ENCODE data around the gene ASPHD2.

Gene ASPHD2

GRCh38 chr22:26479043-26479791 lies 50.2 kb downstream of the ASPHD2 start:
- DNase-seq = peak; percentile 93

DNA sequence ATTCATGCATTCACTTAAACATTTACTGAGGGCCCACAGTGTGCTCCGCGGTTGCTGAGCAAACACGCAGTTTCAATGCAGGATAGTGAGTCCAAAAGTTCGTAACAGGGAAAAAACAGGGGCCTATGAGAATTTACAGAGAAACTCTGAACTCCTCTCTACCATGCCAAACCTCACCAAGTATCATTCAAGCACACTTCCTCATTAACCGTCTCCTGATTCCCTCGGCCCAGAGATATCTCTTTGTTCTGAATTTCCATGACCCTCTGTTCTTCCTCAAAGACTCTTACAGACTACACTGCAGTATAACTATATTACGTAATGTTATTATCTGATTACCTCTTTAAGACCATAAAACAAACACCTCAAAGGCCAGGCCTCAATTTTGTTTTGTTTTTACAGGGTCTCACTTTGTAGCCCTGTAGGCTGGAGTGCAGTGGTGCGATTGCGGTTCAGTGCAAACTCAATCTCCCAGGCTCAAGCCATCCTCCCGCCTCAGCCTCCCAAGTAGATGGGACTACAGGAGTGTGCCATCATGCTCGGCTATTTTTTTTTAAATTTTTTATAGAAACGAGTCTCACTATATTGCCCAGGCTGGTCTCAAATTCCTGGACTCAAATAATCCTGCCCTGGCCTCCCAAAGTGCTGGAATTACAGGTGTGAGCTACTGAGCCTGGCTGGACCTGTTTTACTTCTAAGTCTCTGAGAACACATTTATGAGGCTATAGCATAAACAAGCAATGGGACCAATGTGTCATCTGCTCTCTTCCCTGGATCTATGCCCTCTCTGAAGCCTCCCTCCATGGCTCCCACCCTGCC lies 50.9 kb downstream of the ASPHD2 start:
- DNase-seq = no peak

- no peak for DNase-seq
Observed at GRCh38 chr22:26480611-26480932, 51.5 kb downstream of the ASPHD2 start.

DNA sequence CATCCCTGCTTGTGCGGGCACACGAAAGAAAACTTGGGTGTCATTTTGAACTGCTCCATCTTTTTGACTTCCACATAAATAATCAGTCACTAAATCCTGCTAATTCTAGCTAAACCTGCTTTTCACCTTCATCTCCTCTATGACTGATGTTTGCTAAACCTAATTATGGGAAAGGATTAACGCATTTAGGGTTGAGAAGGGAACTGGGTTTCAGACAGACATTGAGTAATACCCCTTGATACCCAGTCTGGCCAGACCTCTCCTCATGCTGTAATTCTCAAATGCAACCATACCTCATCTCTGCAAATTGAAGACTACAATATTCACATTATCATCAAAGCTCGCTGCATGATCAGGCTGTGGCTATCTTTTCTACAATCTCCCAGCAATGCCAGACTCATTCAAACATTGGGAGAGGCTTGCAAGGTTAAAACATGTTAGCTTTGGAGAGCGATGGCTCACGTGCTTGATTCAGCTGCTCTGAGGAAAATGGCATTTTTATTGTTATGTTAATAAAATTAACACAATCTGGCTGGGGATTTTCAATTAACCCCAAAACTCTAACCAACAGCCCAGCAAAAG lies 52.1 kb downstream of the ASPHD2 start:
- no peak for DNase-seq

DNA sequence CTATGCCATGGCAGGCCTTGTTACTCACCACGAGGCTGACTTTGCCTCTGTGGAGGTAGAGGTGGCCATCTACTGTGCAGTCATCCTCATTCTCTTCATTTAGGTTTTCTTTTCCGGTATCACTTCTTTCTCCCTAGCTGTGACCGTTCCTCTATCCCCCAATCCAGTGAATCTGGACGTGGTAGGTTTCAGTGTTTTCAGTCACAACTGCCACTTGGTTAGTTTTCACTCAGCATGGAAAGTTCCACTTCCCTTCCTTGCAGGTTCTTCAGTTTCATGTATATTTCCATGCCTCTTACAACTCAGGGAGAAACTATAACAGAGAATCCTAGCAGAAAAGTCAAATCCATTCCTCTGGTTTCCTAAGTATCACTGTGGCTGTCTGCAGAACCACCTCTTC lies 52.6 kb downstream of the ASPHD2 start:
- DNase-seq = no peak

DNA sequence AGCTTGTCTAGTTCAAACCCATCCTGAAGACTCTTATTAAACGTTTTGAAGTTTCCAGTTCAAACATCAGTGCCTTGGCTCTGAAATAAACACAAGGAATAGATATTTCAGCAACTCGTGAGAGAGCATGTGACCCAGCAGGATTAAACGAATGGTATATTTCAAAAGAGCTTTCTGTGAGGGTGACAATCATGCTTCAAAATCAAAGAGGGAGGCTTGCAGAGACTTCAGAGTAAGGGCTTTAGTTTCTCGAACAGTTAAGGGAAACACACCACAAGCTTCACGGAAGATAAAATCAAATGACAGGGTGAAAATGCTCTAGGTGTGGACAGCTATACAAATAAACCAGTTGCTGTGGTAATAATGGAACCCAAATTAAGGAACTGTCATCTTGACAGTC lies 53.1 kb downstream of the ASPHD2 start:
- peak; percentile 57 for DNase-seq

DNA sequence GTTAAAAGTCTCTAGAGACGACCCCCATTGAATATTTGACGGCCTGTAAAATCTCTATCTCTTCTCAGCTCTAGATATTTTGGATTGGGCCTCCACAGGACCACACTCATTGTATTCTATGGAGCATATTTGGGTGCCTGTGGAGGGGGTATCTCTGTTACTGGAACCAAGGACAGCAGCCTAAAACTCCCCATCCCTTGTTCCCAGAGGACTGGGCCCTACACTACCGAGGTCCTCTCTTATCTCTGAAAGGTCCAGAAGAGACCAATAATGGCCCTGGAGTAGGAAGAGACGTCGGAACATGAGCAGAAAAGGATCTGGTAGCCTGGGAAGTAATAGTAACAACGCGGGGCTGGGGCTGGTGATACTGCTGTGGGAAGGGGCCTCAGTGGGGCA lies 54.0 kb downstream of the ASPHD2 start:
- no peak for DNase-seq

GRCh38 chr22:26483439-26484359 lies 54.6 kb downstream of the ASPHD2 start, which contains the start of the genes HPS4 and SRRD:
HPS4 (minus strand) TSS chr22:26483783; CDS start chr22:26481762, 2,021 bp downstream.
SRRD (plus strand) TSS chr22:26483877; CDS start chr22:26483891, 14 bp downstream.
- peak; percentile 90 for DNase-seq

DNA sequence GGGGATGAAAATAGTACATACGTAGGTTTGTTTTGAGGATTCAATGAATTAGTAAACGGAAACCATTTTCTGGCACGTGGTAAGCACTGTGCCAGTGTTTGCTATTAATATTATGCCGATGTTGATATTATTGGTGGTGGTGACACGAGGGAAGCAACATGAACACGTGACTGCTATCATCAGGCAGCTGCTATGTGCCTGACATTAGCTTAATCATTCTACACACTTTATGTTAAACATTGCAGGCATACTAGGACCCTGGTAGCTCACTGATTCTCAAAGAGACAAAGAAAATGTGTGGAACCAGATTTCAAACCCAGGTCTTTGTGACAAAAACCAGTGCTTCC lies 55.3 kb downstream of the ASPHD2 start:
- peak; percentile 83 for DNase-seq

GRCh38 chr22:26485013-26485412 lies 56.0 kb downstream of the ASPHD2 start:
- no peak for DNase-seq

GRCh38 chr22:26485806-26486390 lies 56.8 kb downstream of the ASPHD2 start:
- DNase-seq = peak; percentile 60

GRCh38 chr22:26486394-26486793 lies 57.3 kb downstream of the ASPHD2 start:
- DNase-seq = no peak

- DNase-seq = no peak
Observed at GRCh38 chr22:26487996-26488395, 58.9 kb downstream of the ASPHD2 start.

DNA sequence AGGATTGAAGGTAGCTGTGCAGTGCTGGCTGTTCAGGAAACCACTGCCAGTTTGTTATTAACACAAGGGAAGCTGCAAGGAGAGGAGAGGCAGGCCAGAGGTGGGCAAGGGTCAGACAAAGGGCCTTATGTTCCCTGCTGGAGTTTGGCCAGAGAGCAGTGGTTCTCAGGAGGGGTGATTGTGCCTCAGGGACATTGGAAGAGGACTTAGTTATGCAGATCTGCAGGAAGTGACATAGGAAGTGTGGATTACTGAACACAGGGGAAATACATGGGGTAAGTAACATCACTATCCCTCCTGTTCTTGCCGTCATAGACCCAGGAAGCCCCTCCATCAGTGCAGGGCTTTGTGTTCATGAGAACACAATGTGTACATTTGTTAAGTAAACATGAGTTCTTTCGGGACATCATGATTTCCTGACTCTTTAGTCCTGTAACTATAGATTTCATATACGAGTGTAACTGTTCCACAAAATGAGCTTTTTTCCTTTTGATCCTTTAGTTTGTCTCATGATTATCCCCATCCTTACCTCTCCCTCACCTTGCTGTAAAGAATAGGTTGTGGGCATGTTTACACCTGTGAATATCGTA lies 60.5 kb downstream of the ASPHD2 start:
- DNase-seq = no peak

DNA sequence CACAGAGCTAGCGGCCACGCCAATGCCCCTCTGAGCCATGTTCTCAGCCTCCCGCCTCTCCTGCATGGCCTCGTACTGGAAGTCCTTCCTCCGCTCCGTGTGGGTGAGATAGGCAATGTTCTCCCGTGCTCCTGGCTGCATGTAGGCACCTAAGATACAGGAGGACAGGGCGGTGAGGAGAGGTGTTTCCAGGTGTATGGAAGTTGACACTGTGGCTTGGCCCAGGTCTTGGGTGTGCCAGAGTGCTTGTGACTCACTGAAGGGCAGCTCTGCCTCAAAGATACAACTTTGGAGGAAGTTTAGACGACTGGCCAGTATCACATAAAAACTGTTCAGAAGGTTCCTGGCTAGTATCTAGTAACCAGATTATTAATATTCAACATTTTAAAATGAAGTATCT lies 63.2 kb downstream of the ASPHD2 start:
- no peak for DNase-seq

DNA sequence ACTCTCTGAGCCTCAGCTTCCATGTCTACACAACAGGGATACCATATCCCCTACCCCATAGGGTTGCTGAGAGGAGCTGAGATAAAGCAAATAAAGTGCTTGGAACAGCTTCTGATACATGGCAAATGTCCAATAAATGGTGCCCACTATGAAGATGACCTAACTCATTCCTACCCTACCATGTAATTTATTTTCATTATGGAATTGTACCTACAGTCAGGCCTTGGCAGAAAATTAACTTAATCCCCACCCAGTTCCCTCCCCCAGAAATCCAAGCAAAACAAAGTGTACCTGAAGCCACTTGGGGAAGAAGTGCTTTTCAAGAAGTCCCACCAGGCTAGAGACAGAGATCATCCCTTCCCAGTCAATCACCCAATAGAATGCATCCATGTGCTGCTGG lies 65.4 kb downstream of the ASPHD2 start:
- DNase-seq = no peak
